GM18508 (cell line): Measurements from ENCODE around the gene HSD17B14.
"Not testable (repeated sequence)": the region's sequence is repeated elsewhere in the genome, so short reads cannot be mapped to it uniquely, and the experiment has no call there.

ENCODE experiments used
- ATAC-seq: cut with Tn5 transposase; IDR thresholded peaks from one replicate; pipeline ENCODE4 v1.9.1; 2021; ENCODE audit warnings: moderate number of reproducible peaks; ENCODE audit not compliant: insufficient read depth, unreplicated experiment

The HSD17B14 gene

DNA sequence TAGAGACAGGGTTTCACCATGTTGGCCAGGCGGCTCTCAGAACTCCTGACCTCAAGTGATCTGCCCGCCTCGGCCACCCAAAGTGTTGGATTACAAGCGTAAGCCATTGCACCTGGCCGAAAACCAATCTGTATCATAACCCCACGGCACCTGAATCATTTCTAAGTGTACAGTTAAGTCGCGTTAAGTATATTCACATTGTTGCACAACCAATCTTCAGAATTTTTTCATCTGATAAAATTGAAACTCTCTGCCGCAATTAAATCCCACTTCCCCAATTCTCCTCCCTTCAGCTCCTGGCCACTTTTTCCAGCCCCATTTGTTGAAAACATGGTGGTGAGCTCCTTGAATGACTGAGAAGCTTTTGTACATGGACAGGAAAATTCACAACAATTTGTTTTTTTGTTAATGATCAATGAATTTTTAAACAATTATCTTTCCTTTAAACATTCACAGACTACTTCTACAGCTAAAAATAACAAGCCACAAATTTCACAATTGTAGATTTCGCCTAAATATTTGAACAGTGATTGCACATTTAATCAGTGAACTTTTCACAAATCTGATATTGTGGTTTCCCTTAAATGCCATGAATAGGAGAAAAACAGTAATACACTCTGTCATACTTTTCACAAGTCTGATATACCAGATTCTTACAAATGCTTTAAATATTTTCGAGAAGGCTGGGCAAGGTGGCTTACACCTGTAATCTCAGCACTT, 67.1 kb downstream of the HSD17B14 start:
- no peak for ATAC-seq

DNA sequence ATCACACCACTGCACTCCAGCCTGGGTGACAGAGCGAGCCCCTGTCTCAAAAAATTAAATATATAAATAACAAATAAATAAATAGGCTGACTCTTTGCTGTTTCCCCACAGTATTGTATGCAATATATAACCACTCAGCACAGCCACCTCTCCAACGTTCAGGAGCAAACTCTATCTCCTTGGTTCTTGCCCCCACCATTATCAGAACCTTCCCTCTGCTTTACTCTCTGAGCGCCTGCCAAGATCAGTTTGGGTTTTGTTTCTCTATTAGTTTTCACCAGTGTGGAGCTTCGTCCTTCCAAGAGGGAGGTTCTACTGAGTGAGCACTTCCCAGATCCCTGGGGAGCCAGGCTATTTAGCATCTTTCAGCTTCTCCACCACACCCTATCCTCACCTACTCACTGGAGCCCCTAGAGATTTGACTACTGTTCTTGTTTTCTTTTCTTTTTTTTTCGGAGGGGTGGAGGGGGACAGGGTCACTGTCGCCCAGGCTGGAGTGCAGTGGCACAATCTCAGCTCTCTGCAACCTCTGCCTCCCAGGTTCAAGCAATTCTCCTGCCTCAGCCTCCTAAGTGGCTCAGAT, 68.0 kb downstream of the HSD17B14 start:
- not testable (repeated sequence) for ATAC-seq

DNA sequence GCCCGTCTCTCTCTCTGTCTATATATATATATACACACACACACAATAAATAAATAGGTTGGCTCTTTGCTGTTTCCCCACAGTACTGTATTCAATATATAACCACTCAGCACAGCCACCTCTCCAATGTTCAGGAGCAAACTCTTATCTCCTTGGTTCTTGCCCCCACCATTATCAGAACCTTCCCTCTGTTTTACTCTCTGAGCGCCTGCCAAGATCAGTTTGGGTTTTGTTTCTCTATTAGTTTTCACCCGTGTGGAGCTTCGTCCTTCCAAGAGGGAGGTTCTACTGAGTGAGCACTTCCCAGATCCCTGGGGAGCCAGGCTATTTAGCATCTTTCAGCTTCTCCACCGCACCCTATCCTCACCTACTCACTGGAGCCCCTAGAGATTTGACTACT, 70.5 kb downstream of the HSD17B14 start:
- ATAC-seq = not testable (repeated sequence)
